ENCODE data around the gene PRB3.

DNA sequence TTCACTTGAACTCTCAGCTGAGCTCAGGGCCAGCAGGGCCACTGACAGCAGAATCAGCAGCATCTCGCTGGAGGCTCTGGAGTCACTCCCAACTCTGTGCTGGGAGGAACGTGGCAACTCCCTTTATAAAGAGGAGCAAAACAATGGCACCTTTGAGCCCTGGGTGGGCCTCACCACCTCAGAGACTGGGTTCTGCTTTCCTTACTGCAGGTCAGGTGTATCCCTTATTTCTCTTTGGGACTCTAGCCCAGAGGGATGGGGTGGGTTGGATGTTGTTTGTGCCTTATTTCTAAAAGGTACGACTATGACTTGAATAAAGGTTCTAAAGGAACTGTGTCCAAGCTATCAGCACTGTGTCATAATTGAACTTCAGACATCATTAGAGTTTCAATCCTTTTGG lies 40.8 kb upstream of the PRB3 start, which contains the start of gene PRB4:
- no peak for TF ChIP-seq HDAC6 (IDR thresholded peaks at IDR 0.05; ENCODE audit: low read depth, low read length)
- no peak for TF ChIP-seq SMARCA4 (IDR thresholded peaks at IDR 0.05)
- TF ChIP-seq CHD2 (IDR thresholded peaks at IDR 0.05; ENCODE audit: low read depth, low read length): no peak
- TF ChIP-seq, protein P1, sequence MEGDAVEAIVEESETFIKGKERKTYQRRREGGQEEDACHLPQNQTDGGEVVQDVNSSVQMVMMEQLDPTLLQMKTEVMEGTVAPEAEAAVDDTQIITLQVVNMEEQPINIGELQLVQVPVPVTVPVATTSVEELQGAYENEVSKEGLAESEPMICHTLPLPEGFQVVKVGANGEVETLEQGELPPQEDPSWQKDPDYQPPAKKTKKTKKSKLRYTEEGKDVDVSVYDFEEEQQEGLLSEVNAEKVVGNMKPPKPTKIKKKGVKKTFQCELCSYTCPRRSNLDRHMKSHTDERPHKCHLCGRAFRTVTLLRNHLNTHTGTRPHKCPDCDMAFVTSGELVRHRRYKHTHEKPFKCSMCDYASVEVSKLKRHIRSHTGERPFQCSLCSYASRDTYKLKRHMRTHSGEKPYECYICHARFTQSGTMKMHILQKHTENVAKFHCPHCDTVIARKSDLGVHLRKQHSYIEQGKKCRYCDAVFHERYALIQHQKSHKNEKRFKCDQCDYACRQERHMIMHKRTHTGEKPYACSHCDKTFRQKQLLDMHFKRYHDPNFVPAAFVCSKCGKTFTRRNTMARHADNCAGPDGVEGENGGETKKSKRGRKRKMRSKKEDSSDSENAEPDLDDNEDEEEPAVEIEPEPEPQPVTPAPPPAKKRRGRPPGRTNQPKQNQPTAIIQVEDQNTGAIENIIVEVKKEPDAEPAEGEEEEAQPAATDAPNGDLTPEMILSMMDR (IDR thresholded peaks at IDR 0.05 in 2 of 3, conservative IDR thresholded peaks at IDR 0.05 in 1 of 3; ENCODE audit: insufficient read depth in 2 of 3, low read depth in 1 of 3, low read length in 3 of 3): no peak

All from K562 (cell line).